HepG2 (cell line): ENCODE data around the gene ACVRL1. TPM values are rescaled to one million over a fixed set of nuclear protein-coding genes. Genes with fewer than 3 reads are reported as not detected.

ENCODE experiments used
- ATAC-seq: fragments of 200-7000 bp; cut with Tn5 transposase; 3 replicates; pipeline ENCODE4 v1.9.1; 2020; ENCODE audit warnings: mild to moderate bottlenecking, moderate library complexity
- BruUV-seq: library from RNA; stranded (reverse); fragments of 400-500 nt; replicated peaks from 2 replicates; lab custom pipeline; 2021; lab: Mats Ljungman, UMichigan
- CTCF ChIA-PET: fragments of 300-600 bp; formaldehyde crosslinking; extraction: SDS; loops from one replicate; lab custom pipeline; 2021; ENCODE audit warnings: low total read pairs, inconsistent platforms, low intra/inter-chr PET ratio; lab: Yijun Ruan, JAX
- POLR2A ChIA-PET: fragments of 350-600 bp; sonication (Branson Sonifier 250); formaldehyde crosslinking; loops from one replicate; lab custom pipeline; 2020; ENCODE audit warnings: antibody characterized with exemption, inconsistent platforms; lab: Yijun Ruan, JAX
- DNase-seq: peaks from one replicate; pipeline ENCODE4 v3.0.0-alpha.2; 2015; ENCODE audit warnings: low spot score
- FAIRE-seq: peaks from 3 replicates; lab custom pipeline; 2011; peaks lifted over from hg19 to GRCh38; lab: Jason Lieb, UNC
- H2AFZ ChIP-seq: one replicate; pipeline ENCODE4 v1.6.1; 2011; ENCODE audit warnings: low read length, inconsistent platforms
- H3K27ac ChIP-seq: fragments of 300-600 bp; 3 replicates; pipeline ENCODE4 v1.8.0; 2011; ENCODE audit warnings: mixed run types, mild to moderate bottlenecking, mixed read lengths, low read length, inconsistent platforms; ENCODE audit not compliant: insufficient read depth; ENCODE audit errors: extremely low read length
- H3K27me3 ChIP-seq, 2 experiments: fragments of 200-600 bp in 1 of 2; 2 replicates in 1 of 2; 3 replicates in 1 of 2; pipeline versions ENCODE4 v1.6.0 to v1.8.0; 2011; ENCODE audit warnings: low read length in 2 of 2, mild to moderate bottlenecking in 2 of 2, moderate library complexity in 2 of 2, inconsistent platforms in 1 of 2; ENCODE audit not compliant: insufficient read depth in 2 of 2, control insufficient read depth in 1 of 2
- H3K36me3 ChIP-seq, 2 experiments: fragments of 200-600 bp in 1 of 2; replicated peaks in 1 of 2; 2 replicates in 1 of 2; 3 replicates in 1 of 2; pipeline versions ENCODE4 v1.5.1 to v1.8.0; 2011; ENCODE audit warnings: low read length in 2 of 2, inconsistent platforms in 1 of 2; ENCODE audit not compliant: insufficient read depth in 2 of 2, control insufficient read depth in 1 of 2
- H3K4me1 ChIP-seq: 2 replicates; pipeline ENCODE4 v1.5.1; 2012; ENCODE audit warnings: low read length, inconsistent platforms; ENCODE audit not compliant: insufficient read depth
- H3K4me2 ChIP-seq: 2 replicates; pipeline ENCODE4 v1.6.0; 2011; ENCODE audit warnings: low read depth, low read length, inconsistent platforms
- H3K4me3 ChIP-seq, 3 experiments: fragments of 200-600 bp in 1 of 3; sonication (generic), shearing (Covaris generic) in 1 of 3; replicated peaks in 1 of 3; 2 replicates each; pipeline ENCODE4 v1.5.1; 2011 to 2016; ENCODE audit warnings: low read length in 3 of 3, inconsistent platforms in 2 of 3, low read depth in 2 of 3, mild to moderate bottlenecking in 2 of 3, control low read depth in 1 of 3, mixed read lengths in 1 of 3; ENCODE audit not compliant: insufficient read depth in 1 of 3
- H3K79me2 ChIP-seq: one replicate; pipeline ENCODE4 v1.6.1; 2011; ENCODE audit warnings: low read length, inconsistent platforms; ENCODE audit not compliant: insufficient read depth
- H3K9ac ChIP-seq: 2 replicates; pipeline ENCODE4 v1.6.0; 2011; ENCODE audit warnings: mild to moderate bottlenecking, low read depth, low read length, inconsistent platforms; ENCODE audit not compliant: insufficient read depth
- H3K9me3 ChIP-seq: 2 replicates; pipeline ENCODE4 v1.5.1; 2012; ENCODE audit warnings: mild to moderate bottlenecking, low read length
- H4K20me1 ChIP-seq: 2 replicates; pipeline ENCODE4 v1.6.0; 2011; ENCODE audit warnings: inconsistent platforms, mild to moderate bottlenecking, low read length, moderate library complexity; ENCODE audit not compliant: insufficient read depth
- FOXA3 ChIP-seq: IDR thresholded peaks from 2 replicates; pipeline ENCODE4 v1.6.1; 2016; ENCODE audit warnings: missing genetic modification reagents, missing compliant biosample characterization
- GLI4 ChIP-seq: sonication (generic); formaldehyde crosslinking; IDR thresholded peaks from 2 replicates; pipeline ENCODE4 v1.5.1; 2020; ENCODE audit warnings: missing genetic modification reagents, mild to moderate bottlenecking, moderate library complexity, borderline replicate concordance
- HMGA1 ChIP-seq: sonication (generic); formaldehyde crosslinking; conservative IDR thresholded peaks from 2 replicates; pipeline ENCODE4 v1.4.0; 2020; ENCODE audit warnings: missing genetic modification reagents
- HNF4G ChIP-seq, 2 experiments: sonication (generic) in 1 of 2; formaldehyde crosslinking in 1 of 2; IDR thresholded peaks; 2 replicates each; pipeline versions ENCODE4 v1.4.0 to v1.6.1; 2011 to 2020; ENCODE audit warnings: borderline replicate concordance in 2 of 2, low read depth in 2 of 2, mild to moderate bottlenecking in 2 of 2, low read length in 1 of 2, missing genetic modification reagents in 1 of 2, moderate library complexity in 1 of 2
- KDM5B ChIP-seq: sonication (generic); formaldehyde crosslinking; IDR thresholded peaks from 2 replicates; pipeline ENCODE4 v1.4.0; 2020; ENCODE audit warnings: missing genetic modification reagents, mild to moderate bottlenecking, borderline replicate concordance
- NR2F6 ChIP-seq, 2 experiments: IDR thresholded peaks; 2 replicates each; pipeline ENCODE4 v1.6.1; 2016; ENCODE audit warnings: antibody characterized with exemption in 1 of 2, mild to moderate bottlenecking in 1 of 2
- SNRNP70 ChIP-seq: fragments of 200-400 bp; formaldehyde crosslinking; IDR thresholded peaks from 2 replicates; pipeline ENCODE4 v1.6.1; 2017; ENCODE audit warnings: mild to moderate bottlenecking, low read depth, low read length, moderate library complexity
- ZMAT3 ChIP-seq: sonication (generic); formaldehyde crosslinking; conservative IDR thresholded peaks from 2 replicates; pipeline ENCODE4 v1.7.0; 2021; ENCODE audit warnings: missing genetic modification reagents
- ZNF558 ChIP-seq: sonication (generic); formaldehyde crosslinking; IDR thresholded peaks from 2 replicates; pipeline ENCODE4 v1.9.0; 2022; ENCODE audit warnings: mild to moderate bottlenecking, missing genetic modification reagents, borderline replicate concordance
- ZNF570 ChIP-seq: sonication (generic); formaldehyde crosslinking; IDR thresholded peaks from 2 replicates; pipeline ENCODE4 v1.4.0; 2020; ENCODE audit warnings: mild to moderate bottlenecking, missing genetic modification reagents, borderline replicate concordance
- WGBS: methylation state at CpG from one replicate; pipeline ENCODE4 v1.1.6; 2017; ENCODE audit warnings: low lambda C conversion rate; 5-methylcytosine and 5-hydroxymethylcytosine counted together
- in situ Hi-C: cut with HindIII; loops from 2 replicates; pipeline ENCODE4 v1.10.0; 2017; ENCODE audit warnings: low pct_unique_long_range_greater_than_20kb; ENCODE audit not compliant: extremely low pct_ligation_motif_present
- intact Hi-C: fragments of 100-400 bp; cut with micrococcal nuclease; formaldehyde crosslinking; loops from one replicate; pipeline ENCODE4 v1.10.0; 2022; ENCODE audit not compliant: unreplicated experiment
- polyA plus RNA-seq, 8 experiments: library from polyadenylated mRNA; depleted of rRNA in 3 of 8; stranded (reverse) in 7 of 8; unstranded in 1 of 8; fragments of >200 nt; fragmentation: Illumina TruSeq in 4 of 8; extraction: Trizol in 4 of 8; gene quantifications; 2 replicates each; pipeline versions ENCODE4 v1.2.1 to v1.2.3, GENCODE V29; 2011 to 2016; ENCODE audit warnings: low read depth in 4 of 8, missing spikeins in 1 of 8, mixed read lengths in 1 of 8; ENCODE audit not compliant: insufficient read depth in 1 of 8
- total RNA-seq, 5 experiments: library from RNA; depleted of rRNA; stranded (reverse); fragments of >200 nt; fragmentation: Illumina TruSeq; extraction: Trizol; gene quantifications; 2 replicates each; pipeline ENCODE4 v1.2.3, GENCODE V29; 2016; ENCODE audit warnings: low read depth in 1 of 5
- TF ChIP-seq, protein P1 (sequence below): sonication (generic); formaldehyde crosslinking; IDR thresholded peaks from 2 replicates; pipeline ENCODE4 v1.9.0; 2021; ENCODE audit warnings: missing genetic modification reagents, borderline replicate concordance
- TF ChIP-seq, protein P2 (sequence below): sonication (generic); formaldehyde crosslinking; IDR thresholded peaks from 2 replicates; pipeline ENCODE4 v1.4.0; 2020; ENCODE audit warnings: missing genetic modification reagents, borderline replicate concordance

ACVRL1 gene
- total and polyA plus RNA-seq, 2 of the 13 experiments (the other 11 are each of a cell fraction or from before 2014, with no cell fraction given): not detected

DNA sequence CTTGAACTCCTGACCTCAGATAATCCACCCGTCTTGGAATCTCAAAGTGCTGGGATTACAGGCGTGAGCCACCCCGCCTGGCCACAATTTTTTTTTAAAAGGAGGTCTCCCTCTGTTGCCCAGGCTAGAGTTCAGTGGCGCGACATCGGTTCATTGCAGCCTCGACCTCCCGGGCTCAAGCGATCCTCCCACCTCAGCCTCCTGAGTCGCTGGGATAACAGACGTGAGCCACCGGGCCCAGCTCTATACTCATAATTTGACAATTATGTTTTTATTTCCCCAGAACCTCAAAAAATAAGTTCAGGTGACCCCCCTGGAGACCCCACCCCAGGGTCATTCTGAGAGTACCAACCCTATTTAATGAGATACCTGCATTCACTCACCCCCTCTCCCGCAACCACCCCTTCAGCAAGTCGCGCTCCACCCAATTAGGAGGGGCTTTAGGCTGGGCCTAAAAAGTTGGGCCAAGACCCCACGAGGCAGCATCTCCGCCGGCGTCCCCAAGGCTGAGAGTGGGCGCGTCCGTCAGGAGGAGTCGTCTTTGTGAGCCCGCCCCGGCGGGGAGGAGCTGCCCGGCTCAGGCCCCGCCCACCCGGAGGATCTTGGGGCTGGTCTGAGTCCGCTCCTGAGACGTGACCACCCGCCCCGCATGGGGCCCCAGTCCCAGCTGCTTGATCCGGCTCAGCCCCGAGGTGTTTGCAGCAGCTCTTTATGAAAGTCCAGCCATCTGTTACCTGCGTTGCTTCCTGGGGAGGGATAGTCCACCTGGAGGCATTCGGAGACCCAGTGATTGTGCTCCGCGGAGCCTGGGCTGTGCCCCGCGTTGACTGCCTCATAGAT lies 19.6 kb upstream of the ACVRL1 start, which contains the start of gene ANKRD33:
TSS of gene ANKRD33 (plus strand) at position 628 of the 840 bp plus-strand sequence. CDS start at position 712, 84 bp downstream.
- no peaks in the 10 kb centered on the region for H3K79me2 ChIP-seq
- H3K27ac ChIP-seq: no peak within 1 kb of the TSS
- H2AFZ ChIP-seq: no peak within 1 kb of the TSS
- H3K9ac ChIP-seq: no peak within 1 kb of the TSS
- CTCF ChIA-PET: no interaction called here
- no peak for ATAC-seq
- peaks cover 46% of the 10 kb centered on the region for H3K4me1 ChIP-seq
- no peak for FAIRE-seq
- DNase-seq: no peak
- H4K20me1 ChIP-seq: no peaks in the 10 kb centered on the region
- H3K27me3 ChIP-seq: peaks cover 7 to 13% of the 10 kb centered on the region in 2 experiments; a peak in 3 of 5 replicates
- WGBS: 83% methylated on average over 27 of the region's 41 CpGs
- BruUV-seq: no TSS peak
- POLR2A ChIA-PET: no interaction called here
- TF ChIP-seq ZMAT3 (CRISPR knock-in tag): no peak
- TF ChIP-seq ZNF558 (CRISPR knock-in tag): no peak
- no peak for TF ChIP-seq SNRNP70
- TF ChIP-seq ZNF570 (CRISPR knock-in tag): no peak
- TF ChIP-seq NR2F6 (IDR thresholded peaks at IDR 0.05): no peak
- TF ChIP-seq NR2F6 (CRISPR knock-in tag; IDR thresholded peaks at IDR 0.05): no peak
- TF ChIP-seq HMGA1 (CRISPR knock-in tag): no peak
- TF ChIP-seq, protein P1, sequence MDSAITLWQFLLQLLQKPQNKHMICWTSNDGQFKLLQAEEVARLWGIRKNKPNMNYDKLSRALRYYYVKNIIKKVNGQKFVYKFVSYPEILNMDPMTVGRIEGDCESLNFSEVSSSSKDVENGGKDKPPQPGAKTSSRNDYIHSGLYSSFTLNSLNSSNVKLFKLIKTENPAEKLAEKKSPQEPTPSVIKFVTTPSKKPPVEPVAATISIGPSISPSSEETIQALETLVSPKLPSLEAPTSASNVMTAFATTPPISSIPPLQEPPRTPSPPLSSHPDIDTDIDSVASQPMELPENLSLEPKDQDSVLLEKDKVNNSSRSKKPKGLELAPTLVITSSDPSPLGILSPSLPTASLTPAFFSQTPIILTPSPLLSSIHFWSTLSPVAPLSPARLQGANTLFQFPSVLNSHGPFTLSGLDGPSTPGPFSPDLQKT: no peak
- TF ChIP-seq GLI4: no peak
- TF ChIP-seq HNF4G (IDR thresholded peaks at IDR 0.05; ENCODE audit: borderline replicate concordance, low read depth, low read length): no peak
- TF ChIP-seq HNF4G (CRISPR knock-in tag; IDR thresholded peaks at IDR 0.05; ENCODE audit: borderline replicate concordance, low read depth): no peak
- no peak for TF ChIP-seq FOXA3 (CRISPR knock-in tag)
- no peak for TF ChIP-seq KDM5B
- TF ChIP-seq, protein P2, sequence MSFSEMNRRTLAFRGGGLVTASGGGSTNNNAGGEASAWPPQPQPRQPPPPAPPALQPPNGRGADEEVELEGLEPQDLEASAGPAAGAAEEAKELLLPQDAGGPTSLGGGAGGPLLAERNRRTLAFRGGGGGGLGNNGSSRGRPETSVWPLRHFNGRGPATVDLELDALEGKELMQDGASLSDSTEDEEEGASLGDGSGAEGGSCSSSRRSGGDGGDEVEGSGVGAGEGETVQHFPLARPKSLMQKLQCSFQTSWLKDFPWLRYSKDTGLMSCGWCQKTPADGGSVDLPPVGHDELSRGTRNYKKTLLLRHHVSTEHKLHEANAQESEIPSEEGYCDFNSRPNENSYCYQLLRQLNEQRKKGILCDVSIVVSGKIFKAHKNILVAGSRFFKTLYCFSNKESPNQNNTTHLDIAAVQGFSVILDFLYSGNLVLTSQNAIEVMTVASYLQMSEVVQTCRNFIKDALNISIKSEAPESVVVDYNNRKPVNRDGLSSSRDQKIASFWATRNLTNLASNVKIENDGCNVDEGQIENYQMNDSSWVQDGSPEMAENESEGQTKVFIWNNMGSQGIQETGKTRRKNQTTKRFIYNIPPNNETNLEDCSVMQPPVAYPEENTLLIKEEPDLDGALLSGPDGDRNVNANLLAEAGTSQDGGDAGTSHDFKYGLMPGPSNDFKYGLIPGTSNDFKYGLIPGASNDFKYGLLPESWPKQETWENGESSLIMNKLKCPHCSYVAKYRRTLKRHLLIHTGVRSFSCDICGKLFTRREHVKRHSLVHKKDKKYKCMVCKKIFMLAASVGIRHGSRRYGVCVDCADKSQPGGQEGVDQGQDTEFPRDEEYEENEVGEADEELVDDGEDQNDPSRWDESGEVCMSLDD (CRISPR knock-in tag): no peak
- no peak within 1 kb of the TSS for H3K4me3 ChIP-seq
- no peak within 1 kb of the TSS for H3K4me2 ChIP-seq
- in situ Hi-C loops (no loop called here), intact Hi-C loops (no loop called here)
- H3K36me3 ChIP-seq: no peaks in the 10 kb centered on the region
- H3K9me3 ChIP-seq: no peaks in the 10 kb centered on the region
